GM20431 (cell line): ENCODE measurements around the gene ERH.
"Not testable (repeated sequence)": the region's sequence is repeated elsewhere in the genome, so short reads cannot be mapped to it uniquely, and the experiment has no call there.

Experiments used
- in situ Hi-C: fragments of 300-500 bp; cut with MseI, MboI; formaldehyde crosslinking; loops from one replicate; pipeline ENCODE4 v1.15.0; 2020; ENCODE audit warnings: low sequenced_read_pairs; ENCODE audit not compliant: unreplicated experiment

ERH gene

GRCh38 chr14:69399750-69400149, 1.7 kb upstream of the ERH start:
- in situ Hi-C loops: no loop called here

- in situ Hi-C loops: no loop called here
Observed at GRCh38 chr14:69398818-69399210, 715 bp upstream of the ERH start.

GRCh38 chr14:69395929-69396328, 2.2 kb downstream of the ERH start:
- in situ Hi-C loops: no loop called here

- in situ Hi-C loops: no loop called here
Observed at GRCh38 chr14:69392481-69392880, 5.6 kb downstream of the ERH start.

- in situ Hi-C loops: not testable (repeated sequence)
Observed at GRCh38 chr14:69391400-69391799, 6.7 kb downstream of the ERH start.

GRCh38 chr14:69387311-69387710, 10.8 kb downstream of the ERH start:
- in situ Hi-C loops: no loop called here

- in situ Hi-C loops: no loop called here
Observed at GRCh38 chr14:69378274-69378673, 19.8 kb downstream of the ERH start.

- in situ Hi-C loops: no loop called here
Observed at GRCh38 chr14:69376439-69376838, 21.7 kb downstream of the ERH start.

GRCh38 chr14:69375722-69376121, 22.4 kb downstream of the ERH start:
- in situ Hi-C loops: no loop called here

GRCh38 chr14:69375182-69375581, 22.9 kb downstream of the ERH start:
- in situ Hi-C loops: no loop called here

- in situ Hi-C loops: no loop called here
Observed at GRCh38 chr14:69374235-69374634, 23.9 kb downstream of the ERH start.

- in situ Hi-C loops: no loop called here
Observed at GRCh38 chr14:69373104-69373503, 25.0 kb downstream of the ERH start.

GRCh38 chr14:69372146-69372545, 26.0 kb downstream of the ERH start:
- in situ Hi-C loops: no loop called here

GRCh38 chr14:69370061-69370460, 28.0 kb downstream of the ERH start:
- in situ Hi-C loops: no loop called here

GRCh38 chr14:69368381-69368780, 29.7 kb downstream of the ERH start:
- in situ Hi-C loops: no loop called here

- in situ Hi-C loops: no loop called here
Observed at GRCh38 chr14:69366761-69367160, 31.3 kb downstream of the ERH start.

GRCh38 chr14:69366069-69366468, 32.0 kb downstream of the ERH start:
- in situ Hi-C loops: no loop called here

- in situ Hi-C loops: no loop called here
Observed at GRCh38 chr14:69364378-69364777, 33.7 kb downstream of the ERH start.

GRCh38 chr14:69363964-69364363, 34.1 kb downstream of the ERH start:
- in situ Hi-C loops: no loop called here

- in situ Hi-C loops: no loop called here
Observed at GRCh38 chr14:69363055-69363454, 35.0 kb downstream of the ERH start.

- in situ Hi-C loops: no loop called here
Observed at GRCh38 chr14:69360438-69361108, 37.5 kb downstream of the ERH start.

GRCh38 chr14:69358966-69359365, 39.1 kb downstream of the ERH start:
- in situ Hi-C loops: no loop called here
